GM12878 (cell line): Measurements from ENCODE around the gene CEP250.

Experiments used
- JUNB ChIP-seq: IDR thresholded peaks from 2 replicates; pipeline ENCODE4 v1.6.1; 2016; ENCODE audit warnings: antibody characterized with exemption, mild to moderate bottlenecking
- STAT3 ChIP-seq: IDR thresholded peaks from 2 replicates; pipeline ENCODE4 v1.6.1; 2011; ENCODE audit warnings: low read depth, low read length, improper control_type of control experiment
- ZNF207 ChIP-seq: fragments of 450-650 bp; IDR thresholded peaks from 2 replicates; pipeline ENCODE4 v1.6.1; 2014; ENCODE audit warnings: antibody characterized with exemption, mild to moderate bottlenecking, borderline replicate concordance
- ZZZ3 ChIP-seq: IDR thresholded peaks from 2 replicates; pipeline ENCODE4 v1.6.1; 2011; ENCODE audit warnings: low read depth; ENCODE audit not compliant: control insufficient read depth, insufficient read length
- TF ChIP-seq, protein P1 (sequence below), 3 experiments: IDR thresholded peaks in 2 of 3; conservative IDR thresholded peaks in 1 of 3; 2 replicates each; pipeline ENCODE4 v1.5.1; 2011; ENCODE audit warnings: low read depth in 3 of 3, low read length in 3 of 3, mild to moderate bottlenecking in 3 of 3, control low read depth in 2 of 3, moderate library complexity in 2 of 3, inconsistent platforms in 1 of 3, mixed read lengths in 1 of 3; ENCODE audit not compliant: control insufficient read depth in 2 of 3, insufficient read depth in 1 of 3; ENCODE audit errors: extremely low read depth in 1 of 3
- TF ChIP-seq, protein P2 (sequence below): fragments of 450-650 bp; IDR thresholded peaks from 2 replicates; pipeline ENCODE4 v1.6.1; 2017; ENCODE audit warnings: mild to moderate bottlenecking

GRCh38 chr20:35497780-35498189 is 42.4 kb downstream of the CEP250 start:
- no peak for TF ChIP-seq JUNB
- TF ChIP-seq, protein P1, sequence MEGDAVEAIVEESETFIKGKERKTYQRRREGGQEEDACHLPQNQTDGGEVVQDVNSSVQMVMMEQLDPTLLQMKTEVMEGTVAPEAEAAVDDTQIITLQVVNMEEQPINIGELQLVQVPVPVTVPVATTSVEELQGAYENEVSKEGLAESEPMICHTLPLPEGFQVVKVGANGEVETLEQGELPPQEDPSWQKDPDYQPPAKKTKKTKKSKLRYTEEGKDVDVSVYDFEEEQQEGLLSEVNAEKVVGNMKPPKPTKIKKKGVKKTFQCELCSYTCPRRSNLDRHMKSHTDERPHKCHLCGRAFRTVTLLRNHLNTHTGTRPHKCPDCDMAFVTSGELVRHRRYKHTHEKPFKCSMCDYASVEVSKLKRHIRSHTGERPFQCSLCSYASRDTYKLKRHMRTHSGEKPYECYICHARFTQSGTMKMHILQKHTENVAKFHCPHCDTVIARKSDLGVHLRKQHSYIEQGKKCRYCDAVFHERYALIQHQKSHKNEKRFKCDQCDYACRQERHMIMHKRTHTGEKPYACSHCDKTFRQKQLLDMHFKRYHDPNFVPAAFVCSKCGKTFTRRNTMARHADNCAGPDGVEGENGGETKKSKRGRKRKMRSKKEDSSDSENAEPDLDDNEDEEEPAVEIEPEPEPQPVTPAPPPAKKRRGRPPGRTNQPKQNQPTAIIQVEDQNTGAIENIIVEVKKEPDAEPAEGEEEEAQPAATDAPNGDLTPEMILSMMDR (IDR thresholded peaks at IDR 0.05 in 2 of 3, conservative IDR thresholded peaks at IDR 0.05 in 1 of 3; ENCODE audit: control insufficient read depth in 2 of 3, extremely low read depth in 1 of 3, insufficient read depth in 1 of 3, low read depth in 3 of 3, low read length in 3 of 3), result no peak
- TF ChIP-seq, protein P2, sequence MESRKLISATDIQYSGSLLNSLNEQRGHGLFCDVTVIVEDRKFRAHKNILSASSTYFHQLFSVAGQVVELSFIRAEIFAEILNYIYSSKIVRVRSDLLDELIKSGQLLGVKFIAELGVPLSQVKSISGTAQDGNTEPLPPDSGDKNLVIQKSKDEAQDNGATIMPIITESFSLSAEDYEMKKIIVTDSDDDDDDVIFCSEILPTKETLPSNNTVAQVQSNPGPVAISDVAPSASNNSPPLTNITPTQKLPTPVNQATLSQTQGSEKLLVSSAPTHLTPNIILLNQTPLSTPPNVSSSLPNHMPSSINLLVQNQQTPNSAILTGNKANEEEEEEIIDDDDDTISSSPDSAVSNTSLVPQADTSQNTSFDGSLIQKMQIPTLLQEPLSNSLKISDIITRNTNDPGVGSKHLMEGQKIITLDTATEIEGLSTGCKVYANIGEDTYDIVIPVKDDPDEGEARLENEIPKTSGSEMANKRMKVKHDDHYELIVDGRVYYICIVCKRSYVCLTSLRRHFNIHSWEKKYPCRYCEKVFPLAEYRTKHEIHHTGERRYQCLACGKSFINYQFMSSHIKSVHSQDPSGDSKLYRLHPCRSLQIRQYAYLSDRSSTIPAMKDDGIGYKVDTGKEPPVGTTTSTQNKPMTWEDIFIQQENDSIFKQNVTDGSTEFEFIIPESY, result no peak
- no peak for TF ChIP-seq ZZZ3
- TF ChIP-seq STAT3, result no peak
- no peak for TF ChIP-seq ZNF207
